ENCODE data around the gene PTPN20.

PTPN20 gene

DNA sequence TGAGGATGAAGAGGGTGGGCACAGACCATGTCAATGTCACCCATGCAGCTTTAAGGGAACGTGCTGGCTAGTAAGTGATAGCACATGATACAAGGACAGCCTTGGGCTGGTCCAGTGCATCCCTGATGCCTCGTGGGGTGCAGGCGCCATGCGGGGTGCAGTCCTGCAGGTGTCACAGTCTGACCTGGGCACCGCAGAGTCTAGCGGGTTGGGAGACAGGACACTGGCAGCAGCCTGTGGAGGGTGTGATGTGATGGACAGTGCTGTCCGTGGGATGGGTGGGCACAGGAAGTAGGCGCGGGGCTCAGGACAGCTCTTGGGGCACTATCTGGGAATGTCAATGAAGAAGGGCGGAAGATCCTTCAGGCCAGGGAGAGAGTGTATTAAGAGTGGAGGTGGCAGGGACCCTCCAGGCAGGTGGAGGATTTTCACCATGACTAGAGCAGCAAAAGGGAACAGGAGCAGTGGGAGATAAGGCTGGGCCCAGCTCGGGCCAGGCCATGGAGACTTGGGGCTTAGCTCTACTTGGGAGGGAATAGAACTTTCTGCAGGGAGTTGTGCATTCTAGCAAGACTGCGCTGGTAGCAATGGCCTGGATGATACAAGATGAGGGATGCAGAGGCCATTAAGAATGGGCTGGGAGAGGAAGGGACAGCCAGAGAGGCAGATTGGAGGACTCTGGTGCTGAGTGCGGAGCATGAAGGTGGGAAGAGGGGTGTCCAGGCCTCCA lies 122.5 kb downstream of the PTPN20 start:
- no peak for DNase-seq (ENCODE audit: low read depth in 2 of 2)

- DNase-seq (ENCODE audit: low read depth in 2 of 2) = no peak
These were observed 123.3 kb downstream of the PTPN20 start for GRCh38 chr10:47034441-47035051.

GRCh38 chr10:47035171-47035818 lies 124.1 kb downstream of the PTPN20 start:
- DNase-seq (ENCODE audit: low read depth in 2 of 2) = no peak

DNA sequence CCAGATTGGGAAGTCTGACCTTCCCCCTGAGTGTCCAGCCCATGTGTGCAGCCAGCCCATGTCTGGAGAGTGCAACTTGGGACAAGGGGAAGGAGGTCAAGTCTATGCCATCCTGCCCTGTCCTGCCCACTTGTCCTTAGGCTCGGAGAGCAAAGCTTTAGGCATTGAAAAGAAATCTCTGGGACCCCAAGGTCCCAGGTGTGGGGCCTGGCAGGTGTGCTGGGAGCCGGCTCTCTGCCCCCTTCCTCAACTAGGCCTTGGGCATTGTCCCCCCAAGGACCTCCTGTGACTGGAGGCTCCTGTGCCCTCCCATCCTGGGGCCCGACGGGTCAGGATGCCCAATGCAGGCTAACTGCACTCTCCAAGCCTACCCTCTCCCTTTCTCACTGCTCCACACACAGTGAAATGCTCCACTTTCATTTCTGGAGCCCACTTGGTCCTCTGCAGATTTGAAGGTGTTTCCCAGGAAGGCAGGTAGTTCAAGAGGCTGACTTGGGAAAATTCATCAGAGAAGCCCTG lies 124.7 kb downstream of the PTPN20 start:
- no peak for DNase-seq (ENCODE audit: low read depth in 2 of 2)

DNA sequence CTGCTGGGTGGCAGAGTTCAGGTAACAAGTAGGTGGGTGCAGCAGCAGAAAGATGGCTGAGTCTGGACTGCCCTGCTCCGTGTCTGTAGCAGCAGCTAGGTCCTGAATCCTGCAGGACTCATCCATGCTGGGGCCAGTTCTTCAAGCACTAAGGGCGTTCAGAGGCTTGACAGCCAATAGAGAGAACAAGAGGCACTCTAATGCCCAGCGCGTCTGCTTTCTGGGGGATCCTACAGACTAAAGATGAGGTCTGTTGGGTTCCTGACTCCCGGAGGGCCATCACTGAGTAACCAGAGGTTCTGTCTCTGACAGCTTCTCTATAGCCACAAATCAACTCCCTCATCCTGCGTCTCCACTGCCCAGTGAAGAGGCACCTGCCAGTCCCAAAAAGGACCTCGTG lies 125.5 kb downstream of the PTPN20 start:
- DNase-seq (ENCODE audit: low read depth in 2 of 2) = no peak

- DNase-seq (ENCODE audit: low read depth in 2 of 2) = no peak
These were observed 126.6 kb downstream of the PTPN20 start for GRCh38 chr10:47037654-47038425.

DNA sequence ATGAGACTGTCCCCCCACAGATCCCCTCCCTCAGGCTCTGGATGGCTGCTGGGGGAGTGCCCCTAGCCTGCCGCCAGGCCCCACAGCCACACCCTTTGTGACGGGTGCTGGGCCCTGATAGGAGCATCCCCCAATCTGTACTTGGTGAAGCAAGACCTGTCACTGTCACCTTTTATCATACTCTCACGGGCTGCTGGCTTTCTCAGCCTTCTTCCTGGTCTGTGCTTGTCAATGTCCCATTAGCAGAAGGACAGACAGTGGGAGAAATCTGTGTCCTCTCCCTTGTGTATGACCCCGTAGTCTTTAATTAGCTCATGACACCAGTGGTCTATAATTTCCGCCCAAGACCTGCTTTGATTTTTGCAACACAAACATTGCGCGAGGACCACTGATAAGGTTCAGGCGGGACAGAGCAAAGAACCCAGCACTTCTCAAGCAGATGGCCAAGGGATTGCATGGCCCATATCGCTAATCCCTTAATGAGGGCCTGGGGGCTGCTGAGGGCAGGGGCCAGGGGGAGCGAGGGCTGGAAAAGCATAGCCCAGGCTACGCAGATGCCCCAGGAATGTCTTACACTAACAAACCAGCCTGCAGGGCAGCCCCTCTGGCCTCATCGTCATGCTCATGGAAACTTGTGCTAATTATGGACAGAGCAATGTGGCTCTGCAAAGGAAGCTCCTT lies 127.8 kb downstream of the PTPN20 start:
- DNase-seq (ENCODE audit: low read depth in 2 of 2) = no peak

DNA sequence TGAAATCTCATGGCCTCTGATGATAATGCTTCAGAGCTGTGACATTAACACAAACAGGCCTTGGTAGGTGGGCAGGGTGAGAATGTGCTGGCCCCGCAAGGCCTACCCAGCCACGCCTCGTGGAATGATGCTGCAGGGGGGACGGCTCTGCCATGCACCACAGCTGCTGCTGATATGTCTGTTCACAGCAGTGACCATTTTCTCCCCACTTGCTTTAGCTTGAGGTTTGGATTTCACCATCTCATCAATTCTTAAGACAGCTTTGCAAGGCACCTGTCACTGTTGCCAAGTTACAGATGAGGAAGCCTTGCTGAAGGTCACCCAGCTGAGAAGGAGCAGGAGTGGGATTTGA lies 128.3 kb downstream of the PTPN20 start:
- no peak for DNase-seq (ENCODE audit: low read depth in 2 of 2)

- no peak for DNase-seq (ENCODE audit: low read depth in 2 of 2)
These were observed 128.8 kb downstream of the PTPN20 start for GRCh38 chr10:47040041-47040491.

DNA sequence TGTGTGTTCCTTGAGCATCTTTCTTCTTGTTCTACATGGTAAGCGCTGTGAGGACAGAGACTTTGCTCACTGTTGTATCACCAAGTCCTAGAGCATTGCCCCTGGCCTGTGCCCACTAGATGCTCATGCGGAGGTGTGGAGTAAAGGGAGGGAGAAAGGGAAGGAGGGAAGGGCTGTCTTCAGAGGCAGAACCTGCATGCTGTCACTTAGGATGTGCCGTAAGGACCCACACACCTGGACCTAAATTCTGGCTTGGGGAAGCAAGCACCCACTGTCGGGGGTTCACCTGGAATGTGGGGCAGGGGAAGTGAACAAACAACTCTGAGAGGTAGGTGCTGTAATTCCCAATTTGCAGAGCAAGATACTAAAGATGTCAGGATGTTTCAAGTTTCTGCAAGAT lies 129.5 kb downstream of the PTPN20 start:
- DNase-seq (ENCODE audit: low read depth in 2 of 2) = no peak

DNA sequence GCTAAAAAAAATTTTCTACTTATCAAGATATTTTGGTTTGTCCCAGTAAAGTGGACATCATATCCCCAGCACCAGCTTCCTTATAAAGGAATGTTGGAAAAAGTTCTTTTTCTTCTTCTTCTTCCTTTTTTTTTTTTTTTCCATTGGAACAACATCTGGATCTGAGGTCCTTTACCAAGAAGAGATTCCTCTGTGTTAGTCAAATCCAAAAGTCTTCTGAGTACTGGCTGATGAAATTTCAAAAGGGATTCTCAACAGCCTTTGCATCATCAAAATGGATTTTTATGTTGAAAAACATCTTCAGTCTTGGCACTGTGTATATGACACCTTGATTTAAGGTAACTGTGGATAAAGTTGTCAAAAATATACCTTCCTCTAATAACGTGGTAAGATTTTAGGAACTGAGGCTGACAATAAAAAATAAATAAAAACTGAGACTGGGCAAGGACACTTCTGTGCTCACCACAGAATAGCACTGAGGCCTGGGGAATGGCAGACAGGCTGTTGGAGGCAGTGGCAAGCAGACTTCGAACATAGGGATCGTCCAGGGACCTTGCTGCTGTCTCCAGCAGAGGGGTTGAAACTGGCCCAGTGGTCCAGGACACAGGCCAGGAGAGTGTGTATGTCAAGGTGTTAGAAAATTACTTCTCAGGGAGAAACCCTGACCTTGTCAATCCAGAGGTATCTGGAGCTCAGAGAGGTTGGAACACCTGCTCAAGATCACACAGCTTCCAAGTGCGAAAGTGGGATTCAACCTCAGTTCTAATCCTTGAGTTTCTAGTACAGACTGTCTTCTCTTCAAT lies 130.4 kb downstream of the PTPN20 start:
- no peak for DNase-seq (ENCODE audit: low read depth in 2 of 2)

GRCh38 chr10:47042199-47042473 lies 130.9 kb downstream of the PTPN20 start:
- DNase-seq (ENCODE audit: low read depth in 2 of 2) = no peak

DNA sequence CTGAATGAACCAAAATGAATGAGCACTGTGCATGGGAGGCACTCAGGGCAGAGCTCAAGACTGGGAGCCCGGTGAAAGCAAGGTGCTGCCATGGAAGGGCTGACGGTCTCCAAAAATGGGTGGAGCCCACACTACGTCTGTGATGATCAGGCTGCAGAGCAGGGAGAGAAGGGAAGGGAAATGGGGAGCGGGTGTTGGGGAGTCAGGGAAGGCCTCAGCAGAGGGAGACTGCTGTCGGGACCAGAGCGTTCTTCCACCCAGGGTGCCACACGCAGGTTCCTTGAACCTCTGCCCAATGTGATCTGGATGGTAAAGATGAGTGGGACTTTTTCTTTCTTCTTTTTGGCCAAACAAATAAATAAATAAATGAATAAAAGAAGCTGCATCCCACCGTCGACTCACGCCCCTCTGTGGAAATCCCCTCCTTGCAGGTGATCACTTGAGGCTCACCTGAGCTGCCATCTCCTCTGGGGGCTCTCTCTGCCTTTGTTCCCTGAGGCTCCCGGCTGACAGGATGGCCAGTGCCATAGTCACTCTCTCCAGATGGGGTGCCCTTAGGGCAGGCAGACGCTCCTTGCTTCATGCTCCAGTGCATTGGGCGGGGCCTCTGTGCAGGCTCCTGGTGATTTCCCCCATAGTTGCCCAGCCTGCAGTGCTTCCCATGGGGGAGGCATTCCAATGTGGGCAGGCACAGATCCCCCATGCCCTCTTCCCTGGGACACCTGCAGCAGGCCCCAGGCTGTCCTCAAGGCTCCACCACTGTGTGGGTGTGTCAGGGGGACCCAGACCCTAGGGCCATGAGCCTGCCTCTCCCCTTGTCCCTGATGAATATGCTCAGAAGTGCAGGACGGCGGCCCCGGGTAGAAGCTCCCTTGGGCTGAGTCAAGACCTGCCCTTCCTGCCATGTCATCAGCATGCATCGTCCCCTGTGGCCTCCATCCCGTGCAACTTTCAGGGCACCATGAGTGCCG lies 131.8 kb downstream of the PTPN20 start:
- no peak for DNase-seq (ENCODE audit: low read depth in 2 of 2)

- no peak for DNase-seq (ENCODE audit: low read depth in 2 of 2)
These were observed 132.8 kb downstream of the PTPN20 start for GRCh38 chr10:47043928-47044538.

DNA sequence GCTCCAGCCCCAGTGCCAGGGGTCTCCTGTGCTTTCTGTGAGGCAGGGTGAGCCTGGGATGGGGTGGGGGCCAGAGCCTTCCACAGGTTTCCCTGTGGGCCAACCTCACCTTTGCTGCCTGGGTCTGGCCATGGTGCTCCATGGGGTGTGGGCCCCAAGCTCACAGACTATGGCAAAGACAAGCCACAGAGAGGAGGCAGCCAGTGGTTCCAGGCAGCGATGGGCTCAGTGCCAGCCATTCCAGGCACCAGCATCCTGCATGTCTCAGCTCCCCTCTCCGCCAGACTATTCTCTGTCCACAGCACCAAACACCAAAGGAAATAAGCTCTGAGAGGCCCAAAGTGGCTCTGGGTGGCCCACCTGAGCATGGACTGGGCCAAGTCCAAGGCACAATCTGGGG lies 133.5 kb downstream of the PTPN20 start:
- DNase-seq (ENCODE audit: low read depth in 2 of 2) = no peak

GRCh38 chr10:47045331-47045861 lies 134.2 kb downstream of the PTPN20 start:
- DNase-seq (ENCODE audit: low read depth in 2 of 2) = no peak

DNA sequence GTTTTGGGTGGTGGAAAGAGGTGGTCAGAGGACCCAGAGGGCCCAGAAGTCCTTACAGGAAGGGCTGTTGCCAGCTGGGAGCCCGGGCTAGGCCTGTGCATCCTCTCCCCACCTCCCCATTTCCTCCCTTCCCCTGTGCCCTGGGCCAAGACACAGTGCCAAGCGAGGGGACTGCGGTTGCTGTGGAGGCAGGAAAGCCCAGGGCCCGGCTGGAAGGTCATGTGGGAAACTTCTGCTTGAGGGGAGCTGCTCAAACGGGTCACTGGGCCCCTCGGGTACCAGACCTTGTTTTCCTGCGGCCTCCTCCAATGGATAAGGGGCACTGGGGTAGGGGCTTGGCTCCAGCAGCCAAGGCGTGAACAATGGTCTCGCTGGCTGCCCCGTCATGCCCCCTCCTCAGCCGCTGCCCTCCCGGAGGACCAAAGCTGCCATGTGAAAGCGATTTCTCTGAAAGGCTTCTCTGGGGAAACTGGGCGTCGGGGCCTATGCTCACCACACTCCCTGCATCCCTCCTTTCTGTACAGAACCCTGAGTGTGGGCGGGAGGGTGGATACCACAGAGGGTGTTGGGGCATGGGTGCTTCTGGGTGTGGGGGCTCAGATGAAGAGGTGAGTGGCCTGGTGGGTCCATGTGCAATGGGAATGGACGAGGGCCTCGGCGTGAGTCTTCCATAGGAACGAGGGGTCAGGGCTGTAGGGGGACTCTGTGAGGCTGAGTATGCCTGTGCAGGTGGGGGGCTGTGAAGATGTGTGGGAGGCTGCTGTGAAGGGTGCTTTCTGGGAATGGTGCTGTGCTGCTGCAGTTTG lies 135.3 kb downstream of the PTPN20 start:
- DNase-seq (ENCODE audit: low read depth in 2 of 2) = no peak

DNA sequence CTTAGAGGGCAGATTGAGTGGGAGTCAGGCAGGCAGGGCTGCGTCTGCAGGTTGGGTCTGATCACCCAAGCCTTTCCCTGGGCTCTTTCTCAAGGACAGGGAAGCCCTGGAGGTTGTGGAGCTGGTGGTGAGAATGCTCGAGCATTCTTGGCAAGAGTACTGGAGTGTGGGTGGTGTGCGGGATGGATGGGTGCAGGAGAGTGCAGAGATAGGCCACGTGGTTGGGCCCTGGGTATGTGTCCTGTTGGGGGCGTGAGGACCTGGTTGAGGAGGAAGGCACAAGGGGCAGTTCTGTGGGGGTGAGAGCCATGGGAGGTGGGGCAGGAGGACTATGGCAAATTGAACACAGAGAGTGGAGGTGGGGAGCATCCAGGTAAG lies 135.9 kb downstream of the PTPN20 start:
- no peak for DNase-seq (ENCODE audit: low read depth in 2 of 2)

Data from activated CD4-positive, alpha-beta T cell treated with anti-CD3 and anti-CD28 coated beads for 24 hours (primary cell).